Naive B cell (primary cell): ENCODE data around the gene TPRG1. TPM values are rescaled to one million over a fixed set of nuclear protein-coding genes. Genes with fewer than 3 reads are reported as not detected.

Experiments
- ATAC-seq, 2 donors: fragments of 150-1000 bp; cut with Tn5 transposase; 2 replicates each; pipeline ENCODE4 v1.10.0; 2021; ENCODE audit warnings: low read depth in 2 of 2, mild to moderate bottlenecking in 2 of 2, moderate library complexity in 2 of 2
- DNase-seq: peaks from one replicate; pipeline ENCODE4 v3.0.0; 2022
- H3K27ac Mint-ChIP-seq, 6 donors: one replicate each; pipeline ENCODE4 v1.8.0; 2020 to 2022; ENCODE audit warnings: mild to moderate bottlenecking in 6 of 6, mixed read lengths in 6 of 6, moderate library complexity in 5 of 6, inconsistent platforms in 2 of 6
- H3K27me3 Mint-ChIP-seq, 3 donors: one replicate each; pipeline ENCODE4 v1.8.0; 2021 to 2022; ENCODE audit warnings: mixed read lengths in 3 of 3, mild to moderate bottlenecking in 1 of 3
- H3K36me3 Mint-ChIP-seq, 2 donors: one replicate each; pipeline ENCODE4 v1.8.0; 2020 to 2022; ENCODE audit warnings: mixed read lengths in 2 of 2, inconsistent platforms in 1 of 2, mild to moderate bottlenecking in 1 of 2
- H3K4me1 Mint-ChIP-seq, 3 donors: one replicate each; pipeline ENCODE4 v1.8.0; 2020 to 2022; ENCODE audit warnings: mixed read lengths in 3 of 3, inconsistent platforms in 1 of 3, mild to moderate bottlenecking in 1 of 3, moderate library complexity in 1 of 3
- H3K4me3 Mint-ChIP-seq, 8 donors: one replicate each; pipeline ENCODE4 v1.8.0; 2020 to 2022; ENCODE audit warnings: mild to moderate bottlenecking in 8 of 8, mixed read lengths in 8 of 8, moderate library complexity in 8 of 8, inconsistent platforms in 2 of 8
- H3K9me3 Mint-ChIP-seq, 7 donors: one replicate each; pipeline ENCODE4 v1.8.0; 2020 to 2022; ENCODE audit warnings: mixed read lengths in 7 of 7, mild to moderate bottlenecking in 5 of 7, inconsistent platforms in 2 of 7, moderate library complexity in 1 of 7
- polyA plus RNA-seq, 6 donors: library from polyadenylated mRNA; unstranded; fragments of 300-500 nt; fragmentation: Illumina TruSeq; gene quantifications; one replicate each; pipeline ENCODE4 v1.2.3, GENCODE V29; 2021; ENCODE audit warnings: low read depth in 6 of 6

TPRG1 gene
- polyA plus RNA-seq, 6 donors from 2014 or later, result 0.05 TPM; not detected in 5

- DNase-seq, result no peak
- peak overlapping the region in 2 of 6 donors; percentile 13 to 69 for H3K27ac Mint-ChIP-seq
- H3K9me3 Mint-ChIP-seq, result peaks cover 0 to 1% (median 0%) of the 10 kb centered on the region in 7 donors
- H3K36me3 Mint-ChIP-seq, result no peaks in the 10 kb centered on the region
- H3K27me3 Mint-ChIP-seq, result peaks cover 9 to 16% (median 11%) of the 10 kb centered on the region in 3 donors
- no peak for ATAC-seq
- no peaks in the 10 kb centered on the region for H3K4me1 Mint-ChIP-seq
- H3K4me3 Mint-ChIP-seq, result no peak overlapping the region
Measured at GRCh38 chr3:189301479-189301878, 129.7 kb downstream of the TPRG1 start.

- no peak for ATAC-seq
- no peaks in the 10 kb centered on the region for H3K4me1 Mint-ChIP-seq
- H3K27ac Mint-ChIP-seq, result no peak overlapping the region
- H3K27me3 Mint-ChIP-seq, result peaks cover 7 to 15% (median 11%) of the 10 kb centered on the region in 3 donors
- H3K9me3 Mint-ChIP-seq, result no peaks in the 10 kb centered on the region
- H3K36me3 Mint-ChIP-seq, result no peaks in the 10 kb centered on the region
- no peak overlapping the region for H3K4me3 Mint-ChIP-seq
- DNase-seq, result no peak
Measured at GRCh38 chr3:189303584-189303983, 131.8 kb downstream of the TPRG1 start.

GRCh38 chr3:189304465-189305351, 132.9 kb downstream of the TPRG1 start:
- Mint-ChIP-seq H3K27me3 (peaks cover 9 to 17% (median 11%) of the 10 kb centered on the region in 3 donors), H3K9me3 (no peaks in the 10 kb centered on the region), H3K36me3 (no peaks in the 10 kb centered on the region), H3K4me3 (no peak overlapping the region), H3K4me1 (no peaks in the 10 kb centered on the region), H3K27ac (no peak overlapping the region)
- DNase-seq (no peak), ATAC-seq (no peak)

- ATAC-seq (no peak), DNase-seq (no peak)
- Mint-ChIP-seq H3K27me3 (peaks cover 10 to 23% (median 14%) of the 10 kb centered on the region in 3 donors), H3K9me3 (no peaks in the 10 kb centered on the region), H3K4me1 (no peaks in the 10 kb centered on the region), H3K36me3 (no peaks in the 10 kb centered on the region), H3K27ac (no peak overlapping the region), H3K4me3 (no peak overlapping the region)
Measured at GRCh38 chr3:189305412-189305811, 133.6 kb downstream of the TPRG1 start.

- H3K27ac Mint-ChIP-seq, result no peak overlapping the region
- no peaks in the 10 kb centered on the region for H3K36me3 Mint-ChIP-seq
- no peak for DNase-seq
- no peak for ATAC-seq
- no peaks in the 10 kb centered on the region for H3K9me3 Mint-ChIP-seq
- H3K4me3 Mint-ChIP-seq, result no peak overlapping the region
- peaks cover 6 to 33% (median 12%) of the 10 kb centered on the region in 3 donors for H3K27me3 Mint-ChIP-seq
- H3K4me1 Mint-ChIP-seq, result no peaks in the 10 kb centered on the region
Measured at GRCh38 chr3:189307963-189308362, 136.2 kb downstream of the TPRG1 start.

- ATAC-seq, result no peak
- Mint-ChIP-seq H3K27ac (no peak overlapping the region), H3K4me3 (no peak overlapping the region), H3K36me3 (no peaks in the 10 kb centered on the region), H3K9me3 (no peaks in the 10 kb centered on the region), H3K4me1 (no peaks in the 10 kb centered on the region), H3K27me3 (peaks cover 8 to 36% (median 12%) of the 10 kb centered on the region in 3 donors)
- no peak for DNase-seq
Measured at GRCh38 chr3:189308608-189309007, 136.8 kb downstream of the TPRG1 start.

GRCh38 chr3:189309400-189309975, 137.7 kb downstream of the TPRG1 start:
- DNase-seq (no peak), ATAC-seq (no peak)
- Mint-ChIP-seq H3K4me3 (no peak overlapping the region), H3K27ac (no peak overlapping the region), H3K4me1 (no peaks in the 10 kb centered on the region), H3K27me3 (peaks cover 16 to 42% (median 17%) of the 10 kb centered on the region in 3 donors), H3K9me3 (no peaks in the 10 kb centered on the region), H3K36me3 (no peaks in the 10 kb centered on the region)

GRCh38 chr3:189311521-189311920, 139.8 kb downstream of the TPRG1 start:
- H3K27me3 Mint-ChIP-seq, result peaks cover 21 to 42% (median 24%) of the 10 kb centered on the region in 3 donors
- no peaks in the 10 kb centered on the region for H3K36me3 Mint-ChIP-seq
- no peaks in the 10 kb centered on the region for H3K4me1 Mint-ChIP-seq
- no peak overlapping the region for H3K27ac Mint-ChIP-seq
- ATAC-seq (no peak), DNase-seq (no peak)
- H3K9me3 Mint-ChIP-seq, result no peaks in the 10 kb centered on the region
- H3K4me3 Mint-ChIP-seq, result no peak overlapping the region

GRCh38 chr3:189312866-189313265, 141.1 kb downstream of the TPRG1 start:
- Mint-ChIP-seq H3K27ac (no peak overlapping the region), H3K4me3 (no peak overlapping the region), H3K36me3 (no peaks in the 10 kb centered on the region), H3K9me3 (no peaks in the 10 kb centered on the region), H3K27me3 (peaks cover 29 to 39% (median 29%) of the 10 kb centered on the region in 3 donors), H3K4me1 (no peaks in the 10 kb centered on the region)
- DNase-seq (no peak), ATAC-seq (no peak)

GRCh38 chr3:189316296-189317019, 144.7 kb downstream of the TPRG1 start:
- peak overlapping the region in 1 of 8 donors; percentile 47 for H3K4me3 Mint-ChIP-seq
- H3K4me1 Mint-ChIP-seq, result no peaks in the 10 kb centered on the region
- H3K9me3 Mint-ChIP-seq, result no peaks in the 10 kb centered on the region
- H3K27ac Mint-ChIP-seq, result no peak overlapping the region
- H3K27me3 Mint-ChIP-seq, result peaks cover 37 to 41% (median 40%) of the 10 kb centered on the region in 3 donors
- ATAC-seq (no peak), DNase-seq (no peak)
- no peaks in the 10 kb centered on the region for H3K36me3 Mint-ChIP-seq

- H3K4me1 Mint-ChIP-seq, result no peaks in the 10 kb centered on the region
- DNase-seq (no peak), ATAC-seq (no peak)
- H3K27ac Mint-ChIP-seq, result no peak overlapping the region
- H3K4me3 Mint-ChIP-seq, result no peak overlapping the region
- peaks cover 0 to 10% of the 10 kb centered on the region in 2 donors for H3K36me3 Mint-ChIP-seq
- peaks cover 34 to 49% (median 48%) of the 10 kb centered on the region in 3 donors for H3K27me3 Mint-ChIP-seq
- H3K9me3 Mint-ChIP-seq, result peaks cover 0 to 7% (median 2%) of the 10 kb centered on the region in 7 donors
Measured at GRCh38 chr3:189317911-189318310, 146.1 kb downstream of the TPRG1 start.

- ATAC-seq (no peak), DNase-seq (no peak)
- Mint-ChIP-seq H3K4me3 (no peak overlapping the region), H3K4me1 (peaks cover 11 to 21% (median 11%) of the 10 kb centered on the region in 3 donors), H3K27ac (no peak overlapping the region), H3K36me3 (peaks cover 0 to 11% of the 10 kb centered on the region in 2 donors), H3K27me3 (peaks cover 29 to 41% (median 38%) of the 10 kb centered on the region in 3 donors), H3K9me3 (peaks cover 2 to 26% (median 6%) of the 10 kb centered on the region in 7 donors)
Measured at GRCh38 chr3:189320511-189320910, 148.7 kb downstream of the TPRG1 start.

GRCh38 chr3:189322339-189322738, 150.6 kb downstream of the TPRG1 start:
- H3K9me3 Mint-ChIP-seq, result peaks cover 2 to 36% (median 7%) of the 10 kb centered on the region in 7 donors
- peaks cover 20 to 41% (median 37%) of the 10 kb centered on the region in 3 donors for H3K27me3 Mint-ChIP-seq
- DNase-seq (no peak), ATAC-seq (no peak)
- no peak overlapping the region for H3K27ac Mint-ChIP-seq
- H3K36me3 Mint-ChIP-seq, result peaks cover 0 to 11% of the 10 kb centered on the region in 2 donors
- peaks cover 12 to 23% (median 13%) of the 10 kb centered on the region in 3 donors for H3K4me1 Mint-ChIP-seq
- H3K4me3 Mint-ChIP-seq, result no peak overlapping the region
